ENCODE data around the gene MRPL47. TPM values are rescaled to one million over a fixed set of nuclear protein-coding genes. Genes with fewer than 3 reads are reported as not detected.
A peak's percentile ranks its signal among the peaks of the same experiment; 100 is the strongest.

MRPL47 gene
- total and polyA plus RNA-seq, 9 of the 15 experiments (the other 6 are each of a cell fraction or from before 2014, with no cell fraction given), result 101 to 437 (median 141) TPM

GRCh38 chr3:179563271-179563783 is 41.1 kb downstream of the MRPL47 start (continued):
- TF ChIP-seq ZNF407 (IDR thresholded peaks at IDR 0.05; ENCODE audit: low read depth) (no peak), MIER1 (IDR thresholded peaks at IDR 0.05; ENCODE audit: low read depth) (no peak), KDM5B (IDR thresholded peaks at IDR 0.05; ENCODE audit: insufficient replicate concordance, low read depth, low read length) (peak; percentile 42), HMGXB4 (CRISPR knock-in tag; IDR thresholded peaks at IDR 0.05) (peak; percentile 87), SAFB (IDR thresholded peaks at IDR 0.05; ENCODE audit: borderline replicate concordance, low read depth, low read length) (no peak), MECOM (CRISPR knock-in tag; IDR thresholded peaks at IDR 0.05) (no peak), GTF2B (IDR thresholded peaks at IDR 0.05; ENCODE audit: extremely low read depth, insufficient read length) (no peak), ZNF174 (CRISPR knock-in tag; IDR thresholded peaks at IDR 0.05) (no peak), POLR2A (conservative IDR thresholded peaks at IDR 0.05) (no peak), ZEB2 (IDR thresholded peaks at IDR 0.05) (no peak), PHF21A (IDR thresholded peaks at IDR 0.05; ENCODE audit: borderline replicate concordance, low read depth) (no peak), HOXB6 (CRISPR knock-in tag; IDR thresholded peaks at IDR 0.05; ENCODE audit: borderline replicate concordance) (no peak), HMGN3 (IDR thresholded peaks at IDR 0.05; ENCODE audit: borderline replicate concordance, extremely low read depth, insufficient read length, low read depth, low read length) (peak; percentile 0), MNT (conservative IDR thresholded peaks at IDR 0.05) (peak in 1 of 2 experiments; percentile 10; a peak in 3 of 4 replicates), ZNF780A (CRISPR knock-in tag; IDR thresholded peaks at IDR 0.05) (no peak)
